ENCODE measurements around the gene NPTX1. TPM values are rescaled to one million over a fixed set of nuclear protein-coding genes. Genes with fewer than 3 reads are reported as not detected.

NPTX1 gene
- total and polyA plus RNA-seq, 2 of the 13 experiments (the other 11 are each of a cell fraction or from before 2014, with no cell fraction given) = 0.01 TPM; not detected in 1

DNA sequence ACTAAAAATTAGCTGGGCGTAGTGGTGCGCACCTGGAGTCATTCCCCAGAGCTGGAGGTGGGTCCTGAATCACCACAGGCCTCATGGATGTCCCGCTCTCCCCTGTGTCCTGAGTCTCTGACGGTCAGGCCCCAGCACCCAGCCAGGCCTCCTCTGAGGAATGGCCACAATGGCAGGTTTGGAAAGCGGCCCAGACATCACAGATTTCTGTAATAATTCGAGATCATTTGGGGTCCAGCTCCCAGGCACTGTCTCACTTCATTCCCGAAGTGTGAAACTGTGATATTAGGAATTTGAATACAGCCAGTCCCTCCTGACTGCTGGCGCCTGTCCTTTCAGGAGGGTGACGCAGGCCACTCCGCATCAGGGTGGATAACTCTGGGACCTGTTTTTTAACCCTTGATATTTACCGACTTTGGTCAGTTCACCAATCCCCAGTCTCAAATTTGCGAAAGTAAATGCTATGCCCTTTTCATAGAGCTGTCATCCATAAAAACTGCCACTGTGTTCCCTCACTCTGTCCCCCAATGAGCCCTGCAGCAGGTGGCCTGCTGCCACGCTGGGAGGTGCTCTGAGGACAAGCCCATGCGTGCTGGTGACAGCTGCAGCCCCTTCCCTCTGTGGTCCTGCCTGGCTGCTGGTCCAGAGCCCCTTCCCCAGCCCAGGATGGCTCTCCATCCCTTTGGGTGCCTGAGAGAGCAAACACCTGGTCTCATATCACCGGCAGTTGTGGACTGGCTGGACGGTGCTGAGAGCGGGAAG lies 39.9 kb upstream of the NPTX1 start:
- Histone ChIP-seq H3K4me1 (ENCODE audit: insufficient read depth, low read length) (no peaks in the 10 kb centered on the region), H3K27me3 (ENCODE audit: control insufficient read depth in 1 of 2, insufficient read depth in 2 of 2, low read length in 2 of 2) (peaks cover 2 to 54% of the 10 kb centered on the region in 2 experiments), H3K36me3 (replicated peaks in 1 of 2; ENCODE audit: control insufficient read depth in 1 of 2, insufficient read depth in 2 of 2, low read length in 2 of 2) (no peaks in the 10 kb centered on the region), H3K79me2 (ENCODE audit: insufficient read depth, low read length) (no peaks in the 10 kb centered on the region), H4K20me1 (ENCODE audit: insufficient read depth, low read length) (no peaks in the 10 kb centered on the region), H3K9ac (ENCODE audit: insufficient read depth, low read depth, low read length) (no peak overlapping the region), H3K4me3 (replicated peaks in 1 of 3; ENCODE audit: insufficient read depth in 1 of 3, low read depth in 2 of 3, low read length in 3 of 3) (no peak overlapping the region), H3K27ac (ENCODE audit: extremely low read length, insufficient read depth, low read length) (no peak overlapping the region), H3K9me3 (ENCODE audit: low read length) (no peaks in the 10 kb centered on the region), H3K4me2 (ENCODE audit: low read depth, low read length) (no peak overlapping the region), H2AFZ (ENCODE audit: low read length) (no peak overlapping the region)
- 40% methylated on average over 17 of the region's 17 CpGs for whole genome bisulfite sequencing (ENCODE audit: low lambda C conversion rate)
- no TSS peak for BruUV-seq (replicated peaks)
- intact Hi-C loops (cut with micrococcal nuclease; ENCODE audit: unreplicated experiment) (no loop called here), in situ Hi-C loops (cut with HindIII; ENCODE audit: extremely low pct_ligation_motif_present, low pct_unique_long_range_greater_than_20kb) (no loop called here)
- no peak for DNase-seq (ENCODE audit: low spot score)
- FAIRE-seq = no peak
- CTCF ChIA-PET (ENCODE audit: low intra/inter-chr PET ratio, low total read pairs) = no interaction called here
- TF ChIP-seq, protein P1, sequence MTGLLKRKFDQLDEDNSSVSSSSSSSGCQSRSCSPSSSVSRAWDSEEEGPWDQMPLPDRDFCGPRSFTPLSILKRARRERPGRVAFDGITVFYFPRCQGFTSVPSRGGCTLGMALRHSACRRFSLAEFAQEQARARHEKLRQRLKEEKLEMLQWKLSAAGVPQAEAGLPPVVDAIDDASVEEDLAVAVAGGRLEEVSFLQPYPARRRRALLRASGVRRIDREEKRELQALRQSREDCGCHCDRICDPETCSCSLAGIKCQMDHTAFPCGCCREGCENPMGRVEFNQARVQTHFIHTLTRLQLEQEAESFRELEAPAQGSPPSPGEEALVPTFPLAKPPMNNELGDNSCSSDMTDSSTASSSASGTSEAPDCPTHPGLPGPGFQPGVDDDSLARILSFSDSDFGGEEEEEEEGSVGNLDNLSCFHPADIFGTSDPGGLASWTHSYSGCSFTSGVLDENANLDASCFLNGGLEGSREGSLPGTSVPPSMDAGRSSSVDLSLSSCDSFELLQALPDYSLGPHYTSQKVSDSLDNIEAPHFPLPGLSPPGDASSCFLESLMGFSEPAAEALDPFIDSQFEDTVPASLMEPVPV (CRISPR knock-in tag; IDR thresholded peaks at IDR 0.05) = no peak
- TF ChIP-seq RXRB (CRISPR knock-in tag; IDR thresholded peaks at IDR 0.05; ENCODE audit: borderline replicate concordance) (no peak), ZFP36 (IDR thresholded peaks at IDR 0.05; ENCODE audit: borderline replicate concordance, low read depth, low read length, partially characterized antibody) (no peak), ZNF672 (CRISPR knock-in tag; IDR thresholded peaks at IDR 0.05) (no peak), RFX5 (IDR thresholded peaks at IDR 0.05; ENCODE audit: low read depth, low read length) (no peak), ZNF816 (CRISPR knock-in tag; IDR thresholded peaks at IDR 0.05; ENCODE audit: borderline replicate concordance) (no peak), ZNF850 (CRISPR knock-in tag; conservative IDR thresholded peaks at IDR 0.05) (no peak), DNMT1 (CRISPR knock-in tag; IDR thresholded peaks at IDR 0.05) (no peak), RFXAP (CRISPR knock-in tag; IDR thresholded peaks at IDR 0.05; ENCODE audit: borderline replicate concordance) (no peak), SIX1 (CRISPR knock-in tag; IDR thresholded peaks at IDR 0.05; ENCODE audit: borderline replicate concordance) (no peak), ZNF879 (CRISPR knock-in tag; IDR thresholded peaks at IDR 0.05) (no peak), SAFB2 (CRISPR knock-in tag; IDR thresholded peaks at IDR 0.05; ENCODE audit: borderline replicate concordance, low read depth) (no peak), RAD51 (IDR thresholded peaks at IDR 0.05; ENCODE audit: borderline replicate concordance) (no peak), ZNF629 (CRISPR knock-in tag; conservative IDR thresholded peaks at IDR 0.05) (no peak)
- TF ChIP-seq, protein P2, sequence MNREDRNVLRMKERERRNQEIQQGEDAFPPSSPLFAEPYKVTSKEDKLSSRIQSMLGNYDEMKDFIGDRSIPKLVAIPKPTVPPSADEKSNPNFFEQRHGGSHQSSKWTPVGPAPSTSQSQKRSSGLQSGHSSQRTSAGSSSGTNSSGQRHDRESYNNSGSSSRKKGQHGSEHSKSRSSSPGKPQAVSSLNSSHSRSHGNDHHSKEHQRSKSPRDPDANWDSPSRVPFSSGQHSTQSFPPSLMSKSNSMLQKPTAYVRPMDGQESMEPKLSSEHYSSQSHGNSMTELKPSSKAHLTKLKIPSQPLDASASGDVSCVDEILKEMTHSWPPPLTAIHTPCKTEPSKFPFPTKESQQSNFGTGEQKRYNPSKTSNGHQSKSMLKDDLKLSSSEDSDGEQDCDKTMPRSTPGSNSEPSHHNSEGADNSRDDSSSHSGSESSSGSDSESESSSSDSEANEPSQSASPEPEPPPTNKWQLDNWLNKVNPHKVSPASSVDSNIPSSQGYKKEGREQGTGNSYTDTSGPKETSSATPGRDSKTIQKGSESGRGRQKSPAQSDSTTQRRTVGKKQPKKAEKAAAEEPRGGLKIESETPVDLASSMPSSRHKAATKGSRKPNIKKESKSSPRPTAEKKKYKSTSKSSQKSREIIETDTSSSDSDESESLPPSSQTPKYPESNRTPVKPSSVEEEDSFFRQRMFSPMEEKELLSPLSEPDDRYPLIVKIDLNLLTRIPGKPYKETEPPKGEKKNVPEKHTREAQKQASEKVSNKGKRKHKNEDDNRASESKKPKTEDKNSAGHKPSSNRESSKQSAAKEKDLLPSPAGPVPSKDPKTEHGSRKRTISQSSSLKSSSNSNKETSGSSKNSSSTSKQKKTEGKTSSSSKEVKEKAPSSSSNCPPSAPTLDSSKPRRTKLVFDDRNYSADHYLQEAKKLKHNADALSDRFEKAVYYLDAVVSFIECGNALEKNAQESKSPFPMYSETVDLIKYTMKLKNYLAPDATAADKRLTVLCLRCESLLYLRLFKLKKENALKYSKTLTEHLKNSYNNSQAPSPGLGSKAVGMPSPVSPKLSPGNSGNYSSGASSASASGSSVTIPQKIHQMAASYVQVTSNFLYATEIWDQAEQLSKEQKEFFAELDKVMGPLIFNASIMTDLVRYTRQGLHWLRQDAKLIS (CRISPR knock-in tag; IDR thresholded peaks at IDR 0.05) = no peak
- TF ChIP-seq, protein P3, sequence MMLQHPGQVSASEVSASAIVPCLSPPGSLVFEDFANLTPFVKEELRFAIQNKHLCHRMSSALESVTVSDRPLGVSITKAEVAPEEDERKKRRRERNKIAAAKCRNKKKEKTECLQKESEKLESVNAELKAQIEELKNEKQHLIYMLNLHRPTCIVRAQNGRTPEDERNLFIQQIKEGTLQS (CRISPR knock-in tag; IDR thresholded peaks at IDR 0.05) = no peak
- TF ChIP-seq, protein P4, sequence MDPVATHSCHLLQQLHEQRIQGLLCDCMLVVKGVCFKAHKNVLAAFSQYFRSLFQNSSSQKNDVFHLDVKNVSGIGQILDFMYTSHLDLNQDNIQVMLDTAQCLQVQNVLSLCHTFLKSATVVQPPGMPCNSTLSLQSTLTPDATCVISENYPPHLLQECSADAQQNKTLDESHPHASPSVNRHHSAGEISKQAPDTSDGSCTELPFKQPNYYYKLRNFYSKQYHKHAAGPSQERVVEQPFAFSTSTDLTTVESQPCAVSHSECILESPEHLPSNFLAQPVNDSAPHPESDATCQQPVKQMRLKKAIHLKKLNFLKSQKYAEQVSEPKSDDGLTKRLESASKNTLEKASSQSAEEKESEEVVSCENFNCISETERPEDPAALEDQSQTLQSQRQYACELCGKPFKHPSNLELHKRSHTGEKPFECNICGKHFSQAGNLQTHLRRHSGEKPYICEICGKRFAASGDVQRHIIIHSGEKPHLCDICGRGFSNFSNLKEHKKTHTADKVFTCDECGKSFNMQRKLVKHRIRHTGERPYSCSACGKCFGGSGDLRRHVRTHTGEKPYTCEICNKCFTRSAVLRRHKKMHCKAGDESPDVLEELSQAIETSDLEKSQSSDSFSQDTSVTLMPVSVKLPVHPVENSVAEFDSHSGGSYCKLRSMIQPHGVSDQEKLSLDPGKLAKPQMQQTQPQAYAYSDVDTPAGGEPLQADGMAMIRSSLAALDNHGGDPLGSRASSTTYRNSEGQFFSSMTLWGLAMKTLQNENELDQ (CRISPR knock-in tag; IDR thresholded peaks at IDR 0.05; ENCODE audit: borderline replicate concordance) = no peak
- no peak for ATAC-seq
- POLR2A ChIA-PET = no interaction called here
